ENCODE results near the gene IFNW1.
A peak's percentile ranks its signal among the peaks of the same experiment; 100 is the strongest.
"Not testable (repeated sequence)": the region's sequence is repeated elsewhere in the genome, so short reads cannot be mapped to it uniquely, and the experiment has no call there.

Gene IFNW1

DNA sequence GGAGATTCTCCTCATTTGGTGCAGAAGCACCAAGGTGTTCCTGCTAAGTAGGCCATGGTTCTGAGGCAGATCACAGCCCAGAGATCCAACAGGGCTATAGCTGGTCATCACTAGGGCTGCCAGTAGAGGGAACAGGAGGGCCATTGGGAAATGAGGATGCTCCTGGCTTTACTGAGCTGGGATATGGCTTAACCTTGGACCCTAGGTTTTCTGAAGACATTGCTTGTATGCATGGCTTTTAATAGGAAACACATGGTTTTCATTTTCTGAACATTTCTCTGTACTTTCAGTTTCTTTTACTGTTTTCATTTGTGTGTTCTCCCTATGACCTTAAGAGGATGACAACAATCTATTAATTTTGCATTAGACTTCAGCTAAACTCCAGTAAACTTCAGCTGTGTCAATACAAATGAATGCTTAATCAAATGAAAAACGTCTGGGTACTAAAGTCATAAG, at the start of gene IFNW1:
TSS of gene IFNW1 (minus strand) at position 406 of the 456 bp plus-strand sequence. CDS start at position 144, 262 bp downstream.
- peak; percentile 54 for DNase-seq

DNA sequence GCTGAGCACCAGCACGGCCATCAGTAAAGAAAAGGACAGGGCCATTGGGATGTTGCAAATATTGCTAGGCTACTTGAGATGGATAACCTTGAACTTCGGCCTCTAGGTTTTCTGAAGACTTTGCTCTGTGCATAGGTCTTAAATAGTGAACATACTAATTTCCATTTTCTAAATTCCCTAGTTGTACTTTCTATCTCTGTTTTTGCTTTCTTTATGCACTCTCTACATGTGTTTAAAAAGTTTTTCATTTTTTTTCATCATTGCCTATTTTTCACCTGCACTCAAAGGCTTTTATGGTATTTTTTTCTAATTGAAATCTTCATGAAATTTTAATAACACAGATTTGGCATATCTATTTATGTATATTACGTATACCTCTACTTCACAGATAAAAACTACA, 45.9 kb upstream of the IFNW1 start, which contains the start of gene IFNA4:
TSS of gene IFNA4 (minus strand) at position 101 of the 400 bp plus-strand sequence. CDS start at position 45, 56 bp downstream.
- DNase-seq = not testable (repeated sequence)

- DNase-seq = peak; percentile 67
Observed at GRCh38 chr9:21182810-21183736, 41.4 kb upstream of the IFNW1 start.

DNA sequence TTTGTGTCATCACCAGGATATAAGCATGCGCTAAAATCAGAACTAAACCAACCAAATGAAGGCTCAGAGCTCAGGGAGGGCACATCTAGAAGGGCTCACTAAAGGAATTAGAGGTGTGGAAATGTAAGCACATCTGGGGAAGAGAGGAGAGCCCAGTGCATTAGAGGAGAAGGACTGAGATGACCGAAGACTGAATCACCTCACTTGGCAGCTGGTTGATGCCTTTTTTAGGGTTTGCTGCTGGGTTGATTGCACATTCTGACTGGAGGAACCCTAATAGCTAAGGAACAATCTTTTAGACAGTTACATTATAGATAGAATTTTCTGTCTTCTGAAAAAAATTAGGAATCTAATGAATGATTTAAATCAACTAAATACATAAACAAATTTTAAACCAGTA, 33.0 kb upstream of the IFNW1 start:
- no peak for DNase-seq

- DNase-seq = no peak
Observed at GRCh38 chr9:21172156-21172555, 30.5 kb upstream of the IFNW1 start.

GRCh38 chr9:21171351-21171750, 29.7 kb upstream of the IFNW1 start:
- no peak for DNase-seq

DNA sequence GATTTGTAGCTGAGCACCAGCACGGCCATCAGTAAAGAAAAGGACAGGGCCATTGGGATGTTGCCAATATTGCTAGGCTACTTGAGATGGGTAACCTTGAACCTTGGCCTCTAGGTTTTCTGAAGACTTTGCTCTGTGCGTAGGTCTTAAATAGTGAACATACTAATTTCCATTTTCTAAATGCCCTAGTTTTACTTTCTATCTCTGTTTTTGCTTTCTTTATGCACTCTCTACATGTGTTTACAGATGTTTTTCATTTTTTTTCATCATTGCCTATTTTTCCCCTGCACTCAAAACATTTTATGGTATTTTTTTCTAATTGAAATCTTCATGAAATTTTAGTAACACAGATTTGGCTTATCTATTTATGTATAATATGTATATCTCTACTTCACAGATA, 24.9 kb upstream of the IFNW1 start, which contains the start of gene IFNA21:
TSS of gene IFNA21 (minus strand) at position 101 of the 400 bp plus-strand sequence. CDS start at position 53, 48 bp downstream.
- not testable (repeated sequence) for DNase-seq

DNA sequence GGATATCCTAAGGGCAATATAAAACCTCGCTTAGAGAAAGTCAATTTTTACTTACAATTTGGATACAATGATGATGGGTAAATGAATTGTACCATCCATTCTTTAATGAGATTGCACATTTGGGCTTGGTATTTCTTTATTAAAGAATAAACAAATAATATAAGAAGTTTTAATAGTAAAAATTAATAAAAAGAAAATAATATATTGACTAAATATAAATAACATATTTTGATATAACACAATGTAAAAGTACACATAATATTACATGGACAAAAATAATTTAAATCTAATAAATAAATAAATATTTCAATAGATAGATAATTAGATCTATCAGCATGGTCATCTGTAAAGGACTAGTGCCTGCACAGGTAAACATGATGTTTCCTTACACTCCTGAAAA, 23.9 kb upstream of the IFNW1 start:
- no peak for DNase-seq

- peak; percentile 81 for DNase-seq
Observed at GRCh38 chr9:21160178-21160577, 18.5 kb upstream of the IFNW1 start.

DNA sequence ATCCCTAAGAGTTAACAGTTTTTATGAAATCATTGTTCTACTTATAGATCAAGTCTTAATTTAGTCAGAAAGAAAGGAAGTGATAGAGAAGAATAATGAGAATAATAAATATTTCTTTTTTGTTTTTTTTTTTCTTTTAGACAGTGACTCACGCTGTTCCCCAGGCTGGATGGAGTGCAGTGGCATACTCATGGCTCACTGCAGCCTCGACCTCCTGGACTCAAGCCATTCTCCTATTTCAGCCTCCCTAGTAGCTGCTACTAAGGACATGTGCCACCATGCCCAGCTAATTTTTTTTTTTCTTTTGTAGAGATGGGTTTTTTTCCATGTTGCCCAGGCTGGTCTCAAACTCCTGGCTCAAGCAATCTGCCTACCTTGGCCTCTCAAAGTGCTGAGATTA, 13.9 kb upstream of the IFNW1 start:
- DNase-seq = no peak

- no peak for DNase-seq
Observed at GRCh38 chr9:21154018-21154608, 12.5 kb upstream of the IFNW1 start.

- peak; percentile 76 for DNase-seq
Observed at GRCh38 chr9:21153336-21154017, 11.8 kb upstream of the IFNW1 start.

DNA sequence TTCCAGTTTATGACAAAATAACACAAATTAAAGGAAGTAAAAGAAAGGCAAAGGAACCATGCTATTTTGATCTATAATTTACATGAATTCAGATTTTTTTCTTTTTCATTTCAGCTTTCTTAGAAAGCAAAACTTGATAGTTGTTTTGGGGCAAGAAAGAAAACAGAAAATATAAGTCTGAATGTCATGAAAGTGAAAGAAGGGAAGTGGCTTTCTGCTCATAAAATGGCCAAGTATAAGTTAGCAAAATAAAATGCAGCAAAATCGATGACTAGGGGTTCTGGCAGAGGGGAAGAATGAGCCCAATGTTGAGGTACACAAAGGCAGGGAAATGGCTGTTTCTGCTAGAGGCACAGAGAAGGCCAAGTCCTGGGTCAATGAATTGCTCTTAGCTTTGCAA, 3.0 kb upstream of the IFNW1 start:
- DNase-seq = no peak

GRCh38 chr9:21137020-21137419, 4.6 kb downstream of the IFNW1 start:
- no peak for DNase-seq

DNA sequence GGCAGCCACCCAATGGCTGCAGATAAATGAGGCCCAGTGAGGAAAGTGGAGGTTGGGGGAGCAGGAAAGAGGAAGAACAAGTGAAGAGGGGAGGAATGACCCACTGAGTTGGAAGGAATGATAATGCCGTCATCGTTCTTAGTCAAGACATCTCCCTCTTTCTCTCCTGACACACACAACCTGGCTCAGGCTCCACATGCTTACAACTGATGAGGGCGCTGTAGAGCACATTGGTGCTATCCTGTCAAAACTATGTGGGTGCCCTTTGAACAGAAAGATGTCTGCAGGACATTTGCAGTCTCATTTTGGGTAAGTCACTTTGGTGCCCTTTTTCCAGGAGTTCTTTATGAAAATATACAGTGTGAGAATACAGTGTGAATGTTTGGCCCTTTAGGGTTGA, 5.9 kb downstream of the IFNW1 start:
- no peak for DNase-seq

DNA sequence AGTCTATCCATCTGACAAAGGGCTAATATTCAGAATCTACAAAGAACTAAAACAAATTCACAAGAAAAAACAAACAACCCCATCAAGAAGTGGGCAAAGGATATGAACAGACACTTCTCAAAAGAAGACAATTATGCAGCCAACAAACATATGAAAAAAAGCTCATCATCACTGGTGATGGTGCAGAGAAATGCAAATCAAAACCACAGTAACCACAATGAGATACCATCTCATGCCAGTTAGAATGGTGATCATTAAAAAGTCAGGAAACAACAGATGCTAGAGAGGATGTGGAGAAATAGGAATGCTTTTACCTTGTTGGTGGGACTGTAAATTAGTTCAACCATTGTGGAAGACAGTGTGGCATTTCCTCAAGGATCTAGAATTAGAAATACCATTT, 13.4 kb downstream of the IFNW1 start:
- DNase-seq = not testable (repeated sequence)

DNA sequence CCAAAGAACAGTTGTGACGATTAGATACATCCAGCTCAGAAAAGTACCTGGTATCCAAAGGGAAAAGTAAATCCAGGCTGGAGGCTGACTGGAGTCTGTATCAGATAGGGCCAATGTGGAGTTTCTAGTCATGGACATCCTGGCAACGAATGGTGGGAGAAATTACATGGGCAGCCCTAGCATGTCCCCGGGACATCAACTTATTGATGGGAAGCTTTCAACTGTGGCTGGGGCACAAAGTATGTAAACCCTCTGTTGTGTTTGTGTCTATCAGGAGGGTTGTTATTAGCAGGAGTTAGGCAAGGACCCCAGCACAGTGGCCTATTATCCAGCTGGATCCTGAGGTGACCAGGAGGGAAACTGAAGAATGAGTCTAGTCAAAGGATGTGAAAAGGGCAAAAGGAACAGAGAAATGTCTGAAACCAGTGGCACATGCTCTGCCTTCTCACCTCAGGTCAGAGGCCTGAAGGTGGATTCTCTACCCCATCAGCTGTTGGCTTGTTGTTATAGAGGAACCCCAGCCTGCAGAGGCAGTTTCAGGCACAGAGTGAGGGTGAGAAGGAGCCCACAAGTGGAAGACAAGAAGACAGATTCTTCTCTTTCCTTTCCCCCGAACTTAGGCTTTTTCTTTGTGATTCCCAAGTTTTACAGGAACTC, 19.9 kb downstream of the IFNW1 start:
- no peak for DNase-seq

GRCh38 chr9:21121079-21121478, 20.6 kb downstream of the IFNW1 start:
- no peak for DNase-seq

DNA sequence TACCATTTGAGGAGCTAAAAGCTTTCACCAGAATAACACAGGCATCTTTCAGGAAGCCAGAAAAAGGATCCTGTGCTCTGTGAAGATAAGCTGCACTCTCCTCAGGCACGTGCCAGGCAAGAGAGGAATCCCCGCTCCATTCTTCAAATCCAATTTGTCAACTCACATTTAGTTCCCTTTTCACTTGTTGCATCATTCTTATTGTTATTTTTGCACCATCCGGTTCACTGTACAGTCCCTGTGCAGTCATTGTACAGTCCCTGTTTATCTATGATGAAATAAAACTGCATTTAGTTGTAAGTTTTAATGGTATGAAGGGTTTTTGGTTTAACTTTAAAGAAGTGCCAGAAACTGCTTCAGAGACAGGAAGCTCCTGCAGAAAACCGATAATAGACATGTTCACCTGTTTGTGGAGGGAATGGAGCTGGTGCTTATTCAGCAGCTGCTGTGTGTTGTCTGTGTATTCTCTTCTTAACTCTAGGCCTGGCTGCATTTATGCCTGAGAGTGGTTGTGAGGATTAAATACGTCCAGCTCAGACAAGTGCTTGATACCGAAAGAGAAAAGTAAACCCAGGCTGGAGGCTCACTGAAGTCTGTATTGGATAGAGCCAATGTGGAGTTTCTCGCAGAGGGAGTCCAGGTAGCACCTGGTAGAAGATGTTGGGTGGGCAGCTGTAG, 22.4 kb downstream of the IFNW1 start:
- DNase-seq = no peak

DNA sequence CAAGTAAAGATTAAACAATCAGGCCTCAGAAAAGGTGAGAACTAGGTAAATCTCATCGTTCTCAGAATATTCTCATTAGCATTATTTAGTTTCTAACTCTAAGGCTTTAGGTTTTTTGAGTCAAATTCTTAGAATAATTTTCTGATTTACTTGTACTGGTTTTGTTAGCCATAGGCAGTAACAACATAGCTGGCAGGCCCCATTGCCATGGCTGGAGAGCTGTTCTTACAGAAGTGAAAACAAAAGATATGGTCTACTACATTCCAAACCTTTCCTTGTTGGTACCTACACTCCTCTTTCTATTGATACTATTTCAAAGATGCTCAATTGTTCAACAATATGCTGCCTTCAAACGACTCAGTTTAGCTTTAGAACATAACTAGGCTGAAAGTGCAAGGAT, 27.3 kb downstream of the IFNW1 start:
- no peak for DNase-seq

DNA sequence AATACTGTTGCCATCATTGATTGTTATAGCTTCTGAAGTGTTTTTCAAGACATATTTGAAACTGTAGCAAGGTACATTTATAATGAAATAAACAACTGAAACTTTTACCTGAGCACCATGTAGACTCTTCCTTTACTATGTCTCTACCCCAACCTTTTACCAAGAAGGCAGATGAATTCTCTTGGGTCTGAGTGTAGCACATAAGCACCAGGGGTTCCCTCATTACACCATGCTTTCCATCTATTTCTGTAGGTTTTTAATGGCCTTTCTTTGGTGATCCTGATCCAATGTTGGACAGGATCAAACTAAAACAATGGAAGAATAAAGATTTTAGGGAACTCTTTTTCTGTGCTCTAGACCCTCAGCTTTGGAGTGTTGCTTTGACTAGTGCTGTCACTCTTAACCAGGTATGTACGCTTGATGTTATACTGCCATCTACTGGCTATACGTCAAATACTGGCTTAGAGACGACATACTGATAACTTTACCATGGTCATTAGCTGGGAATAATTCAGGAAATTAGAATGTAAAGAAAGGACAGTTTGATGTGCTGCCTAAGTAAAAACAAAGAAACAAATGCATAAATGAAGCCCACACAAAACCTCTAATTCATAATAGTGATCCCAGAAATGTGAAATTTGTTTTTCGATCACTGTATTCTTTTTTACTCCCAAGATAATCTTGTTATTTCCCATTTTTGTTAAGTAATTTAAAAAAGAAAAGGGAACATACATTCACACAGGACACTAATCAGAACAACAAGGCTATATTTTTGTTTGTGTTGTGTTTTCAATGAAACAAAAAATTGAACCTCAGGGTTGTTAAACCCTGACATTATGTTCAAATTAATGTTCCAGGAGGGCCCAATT, 30.7 kb downstream of the IFNW1 start:
- DNase-seq = no peak

All from islet precursor cell (in vitro differentiated cells).